Ureter (tissue), 1 donor: ENCODE data around the gene SPPL3. TPM values are rescaled to one million over a fixed set of nuclear protein-coding genes. Genes with fewer than 3 reads are reported as not detected.
"Not testable (repeated sequence)": the region's sequence is repeated elsewhere in the genome, so short reads cannot be mapped to it uniquely, and the experiment has no call there.

Source experiments
- DNase-seq: peaks from one replicate; pipeline ENCODE4 v3.0.0-alpha.2; 2020; ENCODE audit warnings: low spot score
- total RNA-seq: library from RNA; stranded (reverse); gene quantifications from one replicate; pipeline ENCODE4 v1.2.4, GENCODE V29; 2023
- donor health status: DM: yes; HTN: yes; CAD: no.

SPPL3 gene
- total RNA-seq, 1 donor from 2014 or later: 87.3 TPM

DNA sequence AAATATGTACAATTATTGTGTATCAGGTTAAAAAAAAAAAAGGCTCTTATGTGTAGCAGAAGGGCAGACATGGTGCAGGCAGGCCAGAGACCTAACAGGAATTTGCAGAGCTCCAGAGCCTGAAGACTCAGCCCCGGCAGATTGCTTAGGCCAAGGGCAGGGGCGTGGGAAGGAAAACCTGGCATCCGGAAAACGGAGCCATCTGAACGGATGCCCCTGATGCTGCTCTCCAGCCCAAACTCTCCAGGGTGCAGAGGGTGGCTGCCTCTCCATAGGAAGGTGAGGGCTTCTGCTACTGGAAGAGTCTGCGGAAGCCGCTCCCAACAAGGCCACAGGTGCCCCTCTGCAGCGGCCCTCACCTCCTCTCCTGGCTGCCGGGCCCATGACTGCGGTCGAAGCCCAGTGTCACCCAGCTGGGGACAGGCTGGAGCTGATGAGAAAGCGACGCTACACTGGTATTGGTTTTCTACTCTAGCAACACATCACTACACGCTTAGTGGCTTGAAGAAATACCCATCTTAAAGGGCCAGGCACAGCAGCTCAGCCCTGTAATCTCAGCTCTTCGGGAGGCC lies 159.2 kb downstream of the SPPL3 start:
- no peak for DNase-seq

DNA sequence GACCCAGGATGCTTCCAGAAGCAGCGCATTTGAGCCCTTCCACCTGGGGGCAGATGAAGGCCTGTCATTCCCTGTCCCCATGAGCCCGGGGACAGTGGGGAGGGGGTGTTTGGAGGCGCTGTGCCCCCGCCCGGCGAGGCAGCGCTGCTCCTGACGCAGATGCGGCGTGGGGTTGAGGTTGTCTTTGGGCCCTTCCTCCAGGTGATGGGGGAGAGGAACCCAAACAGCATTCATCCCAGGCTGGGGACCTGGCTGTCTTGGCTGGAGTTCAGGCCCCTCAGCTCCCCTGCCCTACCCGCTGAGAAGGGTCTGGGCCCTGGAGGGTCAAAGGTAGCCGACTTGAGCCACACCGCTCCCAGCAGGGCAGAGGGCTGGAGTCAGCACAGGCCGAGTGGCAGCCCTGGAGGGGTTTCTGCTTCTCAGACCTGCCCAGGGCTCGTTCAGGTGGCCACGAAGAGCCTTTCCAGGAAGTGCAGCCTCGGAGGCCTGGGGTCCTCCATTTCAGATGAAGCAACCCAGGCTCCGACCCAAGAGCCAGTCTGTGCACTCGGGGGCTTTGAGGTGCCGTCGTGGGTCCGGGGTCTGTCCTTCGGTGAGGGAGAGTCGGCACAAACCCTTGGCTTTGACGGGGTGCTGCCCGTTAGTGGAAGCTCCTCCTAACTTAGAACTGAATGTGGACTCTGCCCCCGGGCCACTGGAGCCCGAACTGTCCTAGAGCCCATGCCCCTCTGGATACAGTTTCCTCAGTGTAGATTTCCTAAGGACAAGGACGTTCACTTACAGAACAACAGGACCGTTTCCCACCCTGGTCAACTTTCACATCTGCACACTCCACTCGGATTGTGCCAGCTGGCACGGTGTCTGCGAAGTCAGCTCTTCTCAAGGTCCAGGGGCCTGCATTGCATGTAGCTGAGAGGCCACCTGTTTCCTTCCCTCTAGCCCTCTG lies 162.4 kb downstream of the SPPL3 start:
- DNase-seq: no peak

DNA sequence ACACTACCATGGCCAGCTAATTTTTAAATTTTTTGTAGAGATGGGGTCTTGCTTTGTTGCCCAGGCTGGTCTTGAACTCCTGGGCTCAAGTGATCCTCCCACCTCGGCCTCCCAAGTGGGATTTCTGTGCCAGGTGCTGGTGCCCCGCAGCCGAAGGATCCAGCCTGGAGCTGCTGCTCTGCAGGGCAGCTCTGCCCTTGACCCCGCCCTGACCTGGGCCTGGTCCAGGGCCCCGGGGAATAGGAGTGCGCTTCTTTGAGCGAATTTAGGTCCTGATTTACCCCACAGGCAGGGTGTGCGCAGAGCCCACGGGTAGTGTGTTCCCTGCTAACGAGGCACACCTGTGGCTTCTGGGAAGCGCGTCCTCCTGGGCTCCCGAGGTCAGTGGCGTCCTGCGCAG lies 163.3 kb downstream of the SPPL3 start:
- no peak for DNase-seq

DNA sequence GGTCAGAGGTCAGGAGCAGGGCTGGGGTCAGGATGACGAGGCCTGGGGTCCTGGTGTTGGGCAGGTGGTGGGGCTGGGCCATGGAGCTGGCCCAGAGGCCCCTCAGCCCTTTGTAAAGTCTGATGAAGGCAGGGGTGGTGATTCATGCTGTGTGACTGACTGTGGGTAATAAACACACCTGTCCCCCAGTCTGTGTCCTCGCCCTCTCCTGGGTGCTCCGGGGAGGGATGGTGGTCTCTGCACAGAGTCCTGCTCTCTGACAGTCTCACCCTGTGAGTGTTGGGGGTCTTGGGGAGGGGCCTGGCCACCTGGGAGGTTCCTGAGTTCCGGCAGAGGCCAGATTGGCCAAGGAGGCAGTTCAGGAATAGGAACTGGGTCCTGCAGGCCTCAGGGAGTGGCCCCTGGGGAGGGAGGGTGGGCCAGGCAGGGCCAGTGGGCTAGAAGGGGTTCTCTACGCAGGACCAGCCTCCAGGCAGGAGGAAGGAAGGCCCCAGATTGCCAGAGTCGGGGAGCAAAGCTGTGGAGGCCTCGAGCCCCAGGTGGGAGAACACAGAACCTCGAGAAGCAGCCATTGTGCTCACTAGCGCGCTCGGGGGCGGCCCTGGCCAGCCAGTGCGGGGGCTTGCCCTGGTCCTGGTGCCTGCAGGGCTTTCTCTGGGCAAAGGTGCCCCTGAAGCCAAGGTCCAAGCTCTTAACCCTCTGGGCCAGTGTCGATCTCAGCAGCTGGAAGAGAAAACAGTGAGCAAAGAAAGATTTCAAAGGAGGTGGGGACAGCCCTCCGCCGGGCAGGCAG lies 164.1 kb downstream of the SPPL3 start:
- no peak for DNase-seq

DNA sequence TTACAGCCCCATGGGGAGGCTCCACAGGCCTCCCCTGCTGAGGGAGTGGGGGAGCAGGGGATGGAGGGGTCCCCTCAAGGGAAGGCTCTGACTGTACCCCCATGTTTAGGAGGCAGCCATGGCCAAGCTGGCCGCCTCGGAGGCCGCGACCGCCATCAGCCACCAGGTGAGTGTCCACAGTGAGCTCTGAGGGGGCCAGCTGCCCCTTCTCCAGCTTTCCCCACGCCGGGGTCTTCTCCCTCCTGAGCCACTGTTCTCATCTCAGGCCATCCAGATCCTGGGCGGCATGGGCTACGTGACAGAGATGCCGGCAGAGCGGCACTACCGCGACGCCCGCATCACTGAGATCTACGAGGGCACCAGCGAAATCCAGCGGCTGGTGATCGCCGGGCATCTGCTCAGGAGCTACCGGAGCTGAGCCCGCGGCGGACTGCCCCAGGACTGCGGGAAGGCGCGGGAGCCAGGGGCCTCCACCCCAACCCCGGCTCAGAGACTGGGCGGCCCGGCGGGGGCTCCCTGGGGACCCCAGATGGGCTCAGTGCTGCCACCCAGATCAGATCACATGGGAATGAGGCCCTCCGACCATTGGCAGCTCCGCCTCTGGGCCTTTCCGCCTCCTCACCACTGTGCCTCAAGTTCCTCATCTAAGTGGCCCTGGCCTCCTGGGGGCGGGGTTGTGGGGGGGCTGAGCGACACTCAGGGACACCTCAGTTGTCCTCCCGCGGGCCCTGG lies 165.0 kb downstream of the SPPL3 start:
- no peak for DNase-seq

- DNase-seq: no peak
These were observed 165.7 kb downstream of the SPPL3 start for GRCh38 chr12:120738252-120739030.

DNA sequence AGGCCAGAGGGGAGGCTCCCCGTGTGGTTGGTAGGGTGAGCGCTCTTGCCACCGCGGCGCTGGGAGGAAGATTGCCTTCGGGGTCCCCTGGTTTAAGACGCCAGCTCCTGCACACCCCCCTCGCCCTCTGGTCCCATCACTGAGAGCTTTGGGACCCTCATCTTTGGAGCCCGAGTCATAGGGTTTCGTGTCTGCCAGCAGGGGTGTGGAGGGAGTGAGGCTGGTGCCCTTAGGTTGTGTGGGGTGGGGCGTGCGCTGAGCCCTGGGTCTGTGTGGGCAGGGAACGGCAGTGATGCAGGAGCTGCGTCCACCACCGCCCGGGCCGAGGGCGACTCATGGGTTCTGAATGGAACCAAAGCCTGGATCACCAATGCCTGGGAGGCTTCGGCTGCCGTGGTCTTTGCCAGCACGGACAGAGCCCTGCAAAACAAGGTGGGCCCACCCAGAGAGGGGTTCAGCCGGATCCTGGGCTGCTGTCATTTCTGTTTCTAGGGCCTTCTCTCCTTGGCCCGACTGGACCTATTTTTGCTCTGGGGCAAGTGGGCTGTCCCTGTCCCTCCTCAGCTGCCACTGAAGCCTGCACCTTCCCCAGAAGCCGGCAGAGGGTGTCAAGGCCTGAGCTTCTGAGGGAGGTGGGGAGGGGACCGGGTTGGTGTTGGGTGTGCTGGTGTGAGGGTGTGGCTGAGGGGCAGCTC lies 166.5 kb downstream of the SPPL3 start:
- DNase-seq: no peak

DNA sequence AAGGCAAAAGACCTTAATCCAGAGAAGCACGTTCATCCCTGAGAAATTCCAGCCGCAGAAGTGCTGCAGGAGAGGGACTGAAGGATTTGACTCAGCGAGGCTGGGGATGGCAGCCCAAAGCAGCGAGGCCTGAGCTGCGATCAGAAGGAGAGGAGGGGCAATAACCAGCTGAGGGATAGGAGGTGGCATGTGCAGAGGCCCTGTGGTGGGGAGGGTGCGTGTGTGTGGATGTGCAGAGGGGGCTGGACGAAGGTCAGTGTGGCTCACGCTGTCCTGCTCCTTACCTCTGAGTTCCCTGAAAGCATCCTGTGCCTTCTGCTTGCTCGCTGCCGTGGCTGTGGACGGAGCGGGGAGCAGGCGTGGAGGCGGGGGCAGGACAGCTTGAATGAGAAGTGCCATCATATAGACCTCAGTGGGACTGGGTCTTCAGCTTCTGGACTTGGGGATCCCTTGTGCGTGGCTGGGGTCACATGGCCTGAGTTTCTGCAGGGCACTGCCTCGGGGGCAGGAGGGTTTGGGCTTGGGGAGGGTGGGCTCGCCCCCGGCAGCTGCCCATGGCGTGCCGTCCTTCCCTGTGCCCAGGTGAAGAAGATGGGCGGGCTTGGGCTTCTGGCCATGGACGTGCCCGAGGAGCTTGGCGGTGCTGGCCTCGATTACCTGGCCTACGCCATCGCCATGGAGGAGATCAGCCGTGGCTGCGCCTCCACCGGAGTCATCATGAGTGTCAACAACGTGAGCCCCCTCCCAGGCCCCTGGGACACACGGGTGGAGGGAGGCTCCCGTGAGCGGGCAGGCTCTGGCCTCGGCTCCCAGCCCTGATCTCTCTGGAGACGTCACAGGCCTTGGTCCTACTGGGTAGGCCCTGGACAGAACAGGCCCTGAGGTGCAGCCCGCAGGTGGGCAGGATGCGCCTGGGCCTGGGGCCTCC lies 167.5 kb downstream of the SPPL3 start:
- no peak for DNase-seq

DNA sequence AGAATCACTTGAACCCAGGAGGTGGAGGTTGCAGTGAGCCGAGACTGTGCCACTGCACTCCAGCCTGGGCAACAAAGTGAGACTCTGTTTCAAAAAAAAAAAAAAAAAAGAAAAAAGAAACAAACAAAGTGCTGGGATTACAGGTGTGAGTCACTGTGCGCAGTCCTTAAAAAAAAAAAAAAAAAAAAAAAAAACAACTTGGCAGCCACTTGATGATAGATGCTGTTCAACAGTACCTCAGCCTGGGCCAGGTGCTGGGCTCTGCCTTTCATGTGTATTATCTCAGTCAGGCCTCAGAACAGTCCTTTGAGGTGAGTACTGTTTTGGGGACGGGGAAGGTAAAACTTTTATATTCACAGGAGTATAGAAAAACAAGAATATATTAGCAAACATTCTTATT lies 169.0 kb downstream of the SPPL3 start:
- no peak for DNase-seq

DNA sequence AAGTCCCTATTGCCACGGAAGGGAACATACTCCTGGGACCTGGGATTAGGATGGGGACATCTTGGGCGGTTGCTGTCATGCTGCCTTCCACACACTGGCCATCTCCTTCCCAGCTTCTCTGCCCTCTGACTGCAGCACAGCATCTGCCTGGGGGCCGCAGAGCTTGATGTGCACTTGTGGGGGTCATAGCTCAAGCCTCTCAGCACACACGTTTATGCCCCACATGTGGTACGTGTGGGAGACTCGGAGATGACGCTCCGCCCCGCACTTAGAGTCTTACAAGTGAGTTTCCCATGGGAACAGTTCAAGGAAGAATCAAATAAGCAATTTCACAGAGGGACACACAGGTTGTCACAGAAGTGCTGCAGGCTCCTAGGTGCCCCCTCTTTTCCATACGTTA lies 169.9 kb downstream of the SPPL3 start:
- DNase-seq: no peak

- no peak for DNase-seq
These were observed 170.6 kb downstream of the SPPL3 start for GRCh38 chr12:120733574-120733973.

GRCh38 chr12:120732198-120732597 lies 172.0 kb downstream of the SPPL3 start:
- not testable (repeated sequence) for DNase-seq

DNA sequence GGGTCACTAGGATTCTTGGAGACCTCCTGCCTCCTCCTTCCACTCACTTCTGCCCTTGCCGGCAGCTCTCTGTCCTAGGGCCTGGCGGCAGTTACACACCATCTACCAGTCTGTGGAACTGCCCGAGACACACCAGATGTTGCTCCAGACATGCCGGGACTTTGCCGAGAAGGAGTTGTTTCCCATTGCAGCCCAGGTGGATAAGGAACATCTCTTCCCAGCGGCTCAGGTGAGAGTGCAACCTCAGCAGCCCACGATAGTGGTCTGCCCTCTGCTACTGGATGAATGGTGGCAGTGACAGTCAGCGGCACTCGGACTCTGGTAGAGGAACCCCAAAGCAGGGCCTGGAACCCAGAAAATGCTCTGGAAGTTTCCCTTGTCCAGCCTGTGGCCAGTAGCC lies 177.2 kb downstream of the SPPL3 start:
- DNase-seq: no peak

GRCh38 chr12:120726510-120726793 lies 177.7 kb downstream of the SPPL3 start:
- no peak for DNase-seq

- peak; percentile 88 for DNase-seq
These were observed 178.3 kb downstream of the SPPL3 start, which contains the start of gene ACADS for GRCh38 chr12:120725659-120726509. Gene ACADS, plus strand, starts transcription at chr12:120725826. Its CDS starts 60 bp downstream, at chr12:120725886.

DNA sequence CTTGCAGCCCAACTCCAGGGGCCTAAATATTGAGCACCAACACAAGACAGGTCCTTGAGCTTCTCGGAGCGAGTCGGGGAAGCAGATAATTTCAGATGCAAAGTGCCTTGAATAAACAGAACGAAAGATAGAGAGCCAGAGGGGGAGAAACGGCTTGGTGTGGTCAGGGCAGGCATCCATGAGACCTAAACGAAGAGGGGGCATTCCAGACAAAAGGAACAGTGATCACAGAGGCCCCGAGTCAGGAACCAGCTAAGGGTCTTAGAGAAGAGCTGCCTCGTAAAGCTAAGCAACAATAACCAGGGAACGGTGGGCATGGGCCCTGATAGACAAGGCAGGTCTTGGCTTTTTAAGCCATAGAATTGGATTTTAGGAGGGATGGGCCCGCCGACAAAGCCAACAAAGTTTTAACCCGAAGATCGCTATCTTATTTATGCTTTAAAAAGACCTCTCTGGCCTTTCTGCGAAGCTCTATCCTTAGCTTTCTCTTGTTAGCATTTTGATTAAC lies 179.0 kb downstream of the SPPL3 start:
- no peak for DNase-seq

DNA sequence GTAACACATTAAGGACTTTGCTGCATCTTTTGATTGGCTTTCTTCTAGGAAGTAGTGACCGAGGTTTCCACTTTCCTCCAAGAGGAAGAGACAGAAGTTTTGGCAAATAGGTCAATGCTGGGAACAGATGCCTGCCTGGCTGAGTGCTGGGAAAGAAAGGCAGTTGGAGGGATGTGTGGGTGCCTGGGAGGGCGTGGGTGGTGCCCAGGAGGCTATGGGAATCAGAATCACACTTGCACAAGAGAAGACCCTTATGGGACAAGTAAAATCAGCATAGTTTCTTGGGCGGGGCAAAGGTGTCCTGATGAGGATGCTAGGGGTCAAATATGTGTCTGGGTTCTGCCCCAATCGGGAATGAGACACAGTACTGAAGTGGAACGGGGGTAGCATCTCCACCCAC lies 179.4 kb downstream of the SPPL3 start:
- no peak for DNase-seq

DNA sequence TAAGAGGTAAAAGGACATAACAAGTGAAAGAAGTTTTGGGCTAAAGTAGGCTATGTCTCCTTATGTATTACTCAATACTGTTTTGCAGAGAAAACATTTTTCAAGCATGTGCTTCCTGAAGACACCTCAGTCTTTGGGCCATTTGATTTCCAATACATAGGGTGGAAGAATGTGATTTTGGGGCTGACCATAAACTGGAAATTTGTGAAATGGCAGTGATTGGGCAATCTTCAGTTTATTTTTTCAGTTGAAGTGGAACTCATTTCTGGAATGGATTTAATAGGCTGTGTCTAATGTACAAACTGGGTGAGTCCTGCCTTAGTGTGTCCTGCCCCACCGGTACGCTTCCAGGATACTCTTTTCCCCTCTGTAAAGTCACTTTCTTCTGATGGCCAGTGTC lies 181.4 kb downstream of the SPPL3 start:
- DNase-seq: no peak
